GM18861 (cell line): ENCODE measurements around the gene CCT8L2.
"Not testable (repeated sequence)": the region's sequence is repeated elsewhere in the genome, so short reads cannot be mapped to it uniquely, and the experiment has no call there.

Source experiments
- ATAC-seq: cut with Tn5 transposase; IDR thresholded peaks from one replicate; pipeline ENCODE4 v1.9.1; 2021; ENCODE audit not compliant: unreplicated experiment

CCT8L2 gene

DNA sequence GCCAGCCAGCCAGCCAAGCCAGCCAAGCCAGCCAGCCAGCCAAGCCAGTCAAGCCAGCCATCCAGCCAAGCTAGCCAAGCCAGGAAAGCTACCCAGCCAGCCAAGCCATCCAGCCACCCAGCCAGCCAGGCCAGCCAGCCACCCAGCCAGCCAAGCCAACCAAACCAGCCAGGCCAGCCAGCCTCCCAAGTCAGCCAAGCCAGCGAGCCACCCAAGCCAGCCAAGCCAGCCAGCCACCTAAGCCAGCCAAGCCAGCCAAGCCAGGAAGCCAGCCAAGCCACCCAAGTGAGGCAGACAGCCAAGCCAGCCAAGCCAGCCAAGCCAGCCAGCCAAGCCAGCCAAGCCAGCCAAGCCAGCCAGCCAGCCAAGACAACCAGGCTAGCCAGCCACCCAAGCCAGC is 32.6 kb downstream of the CCT8L2 start:
- ATAC-seq: not testable (repeated sequence)

DNA sequence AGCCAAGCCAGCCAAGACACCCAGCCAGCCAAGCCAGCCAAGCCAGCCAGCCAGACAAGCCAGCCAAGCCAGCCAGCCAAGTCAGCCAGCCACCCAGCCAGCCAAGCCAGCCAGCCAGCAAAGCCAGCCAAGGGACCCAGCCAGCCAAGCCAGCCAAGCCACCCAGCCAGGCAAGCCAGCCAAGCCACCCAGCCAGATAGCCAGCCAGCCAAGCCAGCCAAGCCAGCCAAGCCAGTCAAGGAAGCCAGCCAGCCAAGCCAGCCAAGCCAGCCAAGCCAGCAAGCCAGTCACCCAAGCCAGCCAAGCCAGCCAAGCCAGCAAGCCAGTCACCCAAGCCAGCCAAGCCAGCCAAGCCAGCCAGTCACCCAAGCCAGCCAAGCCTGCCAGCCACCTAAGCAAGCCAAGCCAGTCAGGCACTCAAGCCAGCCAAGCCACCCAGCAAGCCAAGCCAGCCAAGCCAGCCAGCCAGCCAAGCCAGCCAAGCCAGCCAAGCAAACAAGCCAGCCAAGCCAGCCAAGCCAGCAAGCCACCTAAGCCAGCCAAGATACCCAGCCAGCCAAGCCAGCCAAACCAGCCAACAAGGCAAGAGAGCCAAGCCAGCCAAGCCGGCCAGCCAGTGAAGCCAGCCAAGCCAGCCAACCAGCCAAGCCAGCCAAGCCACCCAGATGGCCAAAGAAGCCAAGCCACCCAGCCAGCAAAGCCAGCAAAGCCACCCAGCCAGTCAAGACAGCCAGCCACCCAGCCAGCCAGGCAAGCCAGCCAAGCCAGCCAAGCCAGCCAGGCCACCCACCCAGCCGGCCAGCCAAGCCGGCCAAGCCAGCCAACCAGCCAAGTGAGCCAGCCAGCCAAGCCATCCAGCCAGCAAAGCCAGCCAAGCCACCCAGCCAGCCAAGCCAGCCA is 33.3 kb downstream of the CCT8L2 start:
- no peak for ATAC-seq

DNA sequence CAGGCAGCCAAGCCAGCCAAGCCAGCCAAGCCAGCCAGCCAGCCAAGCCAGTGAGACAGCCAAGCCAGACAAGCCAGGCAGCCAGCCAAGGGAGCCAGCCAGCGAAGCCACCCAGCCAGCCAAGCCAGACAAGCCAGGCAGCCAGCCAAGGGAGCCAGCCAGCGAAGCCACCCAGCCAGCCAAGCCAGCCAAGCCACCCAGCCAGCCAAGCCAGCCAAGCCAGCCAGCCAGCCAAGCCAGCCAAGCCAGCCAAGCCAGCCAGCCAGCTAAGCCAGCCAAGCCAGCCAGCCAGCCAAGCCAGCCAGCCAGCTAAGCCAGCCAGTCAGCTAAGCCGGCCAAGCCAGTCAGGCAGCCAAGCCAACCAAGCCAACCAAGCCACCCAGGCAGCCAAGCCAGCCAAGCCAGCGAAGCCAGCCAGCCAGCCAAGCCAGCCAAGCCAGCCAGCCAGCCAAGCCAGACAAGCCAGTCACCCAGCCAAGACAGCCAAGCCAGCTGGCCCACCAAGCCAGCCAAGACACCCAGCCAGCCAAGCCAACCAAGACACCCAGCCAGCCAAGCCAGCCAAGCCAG is 34.1 kb downstream of the CCT8L2 start:
- not testable (repeated sequence) for ATAC-seq

DNA sequence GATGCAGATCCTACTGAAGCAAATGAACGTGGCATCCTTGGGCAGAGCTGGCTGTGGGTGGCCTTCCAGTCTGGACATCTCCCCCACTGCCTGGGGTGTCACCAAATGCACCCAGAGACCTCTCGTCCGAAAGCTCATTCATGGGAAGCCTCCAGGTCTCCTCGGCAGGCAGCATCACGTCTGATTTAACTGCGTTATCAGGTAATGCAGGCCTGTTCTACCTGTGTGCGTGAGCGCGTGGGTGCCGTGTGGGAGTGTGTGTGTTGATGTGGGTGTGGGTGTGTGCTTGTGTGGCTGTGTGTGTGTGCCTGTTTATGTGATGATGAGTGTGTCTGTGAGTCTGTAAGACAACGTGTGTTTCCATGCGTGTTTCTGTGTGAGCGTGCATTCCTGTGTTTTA is 35.1 kb downstream of the CCT8L2 start:
- ATAC-seq: not testable (repeated sequence)

DNA sequence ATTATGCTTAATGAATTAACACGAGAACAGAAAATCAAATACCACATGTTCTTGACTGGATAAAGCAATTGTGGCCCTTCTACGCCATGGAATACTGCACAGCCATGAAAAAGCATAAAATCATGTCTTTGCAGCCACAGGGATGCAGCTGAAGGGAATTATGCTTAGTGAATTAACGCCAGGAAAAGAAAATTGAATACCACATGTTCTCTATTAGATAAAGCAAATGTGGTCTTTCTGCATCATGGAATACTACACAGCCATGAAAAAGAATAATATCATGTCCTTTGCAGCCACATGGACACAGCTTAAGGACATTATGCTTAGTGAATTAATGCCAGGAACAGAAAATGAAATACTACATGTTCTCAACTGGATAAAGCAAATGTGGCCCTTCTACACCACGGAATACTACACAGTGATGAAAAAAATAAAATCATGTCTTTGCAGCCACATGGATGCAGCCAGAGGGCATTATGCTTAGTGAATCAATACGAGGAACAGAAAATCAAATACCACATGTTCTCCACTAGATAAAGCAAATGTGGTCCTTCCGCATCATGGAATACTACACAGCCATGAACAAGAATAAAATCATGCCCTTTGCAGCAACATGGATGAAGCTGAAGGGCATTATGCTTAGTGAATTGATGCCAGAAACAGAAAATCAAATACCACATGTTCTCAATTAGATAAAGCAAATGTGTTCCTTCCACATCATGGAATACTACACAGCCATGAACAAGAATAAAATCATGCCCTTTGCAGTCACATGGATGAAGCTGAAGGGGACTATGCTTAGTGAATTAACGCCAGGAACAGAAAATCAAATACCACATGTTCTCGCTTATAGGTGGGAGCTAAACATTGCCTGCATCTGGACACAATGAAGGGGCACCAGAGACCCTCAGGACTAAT is 37.3 kb downstream of the CCT8L2 start:
- ATAC-seq: not testable (repeated sequence)

DNA sequence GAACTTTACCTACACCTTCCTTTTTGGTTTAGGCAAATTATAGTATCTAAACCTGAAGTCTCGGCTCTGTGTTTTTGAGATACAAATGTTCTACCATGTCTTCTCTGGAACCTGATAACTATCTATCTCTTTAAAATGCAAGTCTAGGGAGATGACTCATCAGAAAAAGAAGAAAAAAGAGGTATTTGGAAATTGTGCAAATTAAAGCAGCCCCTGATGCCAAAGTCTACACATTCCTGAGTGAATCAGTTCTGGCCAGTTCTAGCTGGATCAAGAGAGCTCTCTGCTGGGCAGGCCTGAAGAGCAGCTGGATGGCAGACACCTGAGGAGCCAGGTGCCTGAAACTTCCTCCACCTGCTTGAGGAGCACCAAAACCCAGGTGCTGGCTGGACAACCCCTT is 49.3 kb downstream of the CCT8L2 start:
- ATAC-seq: not testable (repeated sequence)
